ENCODE measurements around the gene RXRG. TPM values are rescaled to one million over a fixed set of nuclear protein-coding genes. Genes with fewer than 3 reads are reported as not detected.

RXRG gene
- total and polyA plus RNA-seq, 11 donors: 0.91 to 11.4 (median 2.3) TPM

- TF ChIP-seq POLR2A (IDR thresholded peaks at IDR 0.05): no peak
- TF ChIP-seq, protein P1, sequence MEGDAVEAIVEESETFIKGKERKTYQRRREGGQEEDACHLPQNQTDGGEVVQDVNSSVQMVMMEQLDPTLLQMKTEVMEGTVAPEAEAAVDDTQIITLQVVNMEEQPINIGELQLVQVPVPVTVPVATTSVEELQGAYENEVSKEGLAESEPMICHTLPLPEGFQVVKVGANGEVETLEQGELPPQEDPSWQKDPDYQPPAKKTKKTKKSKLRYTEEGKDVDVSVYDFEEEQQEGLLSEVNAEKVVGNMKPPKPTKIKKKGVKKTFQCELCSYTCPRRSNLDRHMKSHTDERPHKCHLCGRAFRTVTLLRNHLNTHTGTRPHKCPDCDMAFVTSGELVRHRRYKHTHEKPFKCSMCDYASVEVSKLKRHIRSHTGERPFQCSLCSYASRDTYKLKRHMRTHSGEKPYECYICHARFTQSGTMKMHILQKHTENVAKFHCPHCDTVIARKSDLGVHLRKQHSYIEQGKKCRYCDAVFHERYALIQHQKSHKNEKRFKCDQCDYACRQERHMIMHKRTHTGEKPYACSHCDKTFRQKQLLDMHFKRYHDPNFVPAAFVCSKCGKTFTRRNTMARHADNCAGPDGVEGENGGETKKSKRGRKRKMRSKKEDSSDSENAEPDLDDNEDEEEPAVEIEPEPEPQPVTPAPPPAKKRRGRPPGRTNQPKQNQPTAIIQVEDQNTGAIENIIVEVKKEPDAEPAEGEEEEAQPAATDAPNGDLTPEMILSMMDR (IDR thresholded peaks at IDR 0.05): no peak
- intact Hi-C loops (cut with DNase I): loop anchor here in 8 of 10 donors (5.0 to 10.0 kb wide), 3 partner anchors 515 to 525 kb away; no protein-coding TSS in a partner anchor
- Histone ChIP-seq H3K36me3 (no peaks in the 10 kb centered on the region), H3K9me3 (no peaks in the 10 kb centered on the region), H3K27ac (no peak overlapping the region), H3K4me3 (no peak overlapping the region), H3K4me1 (peaks cover 0 to 14% (median 3%) of the 10 kb centered on the region in 12 donors), H3K27me3 (peaks cover 0 to 51% (median 0%) of the 10 kb centered on the region in 9 donors)
- ATAC-seq: no peak
- 93 to 97% (median 95%) methylated on average over 2 of the region's 2 CpGs for WGBS, 4 donors
- DNase-seq: no peak
Observed at GRCh38 chr1:165389609-165390008, 55.3 kb downstream of the RXRG start.

DNA sequence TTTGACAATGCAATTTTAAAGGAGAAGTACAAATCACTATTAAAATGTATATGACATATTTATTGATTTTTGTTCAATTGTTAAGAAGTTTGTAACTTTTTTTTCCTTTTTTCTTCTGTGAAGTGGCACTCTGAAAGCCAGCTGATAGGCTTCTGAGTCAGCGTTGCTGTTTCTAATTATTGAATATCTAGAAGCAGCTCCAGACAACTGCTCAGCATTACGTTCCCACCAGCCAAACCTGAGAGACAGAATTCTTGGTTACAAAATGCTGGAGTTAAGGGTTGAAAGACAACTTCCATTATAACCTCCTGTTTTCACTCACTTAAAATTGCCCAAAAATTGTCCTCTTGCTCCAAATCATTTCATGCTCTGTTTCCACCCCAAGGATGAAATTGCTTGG, 57.0 kb downstream of the RXRG start:
- Histone ChIP-seq H3K9me3 (no peaks in the 10 kb centered on the region), H3K4me1 (peaks cover 0 to 12% (median 5%) of the 10 kb centered on the region in 12 donors), H3K27me3 (peaks cover 0 to 47% (median 0%) of the 10 kb centered on the region in 9 donors), H3K4me3 (no peak overlapping the region), H3K27ac (no peak overlapping the region), H3K36me3 (no peaks in the 10 kb centered on the region)
- DNase-seq (no peak), ATAC-seq (no peak)
- 62 to 70% (median 69%) methylated on average over 2 of the region's 2 CpGs for WGBS, 4 donors
- TF ChIP-seq POLR2A (IDR thresholded peaks at IDR 0.05): no peak
- TF ChIP-seq, protein P1 (IDR thresholded peaks at IDR 0.05): no peak
- intact Hi-C loops (cut with DNase I): no loop called here

GRCh38 chr1:165387505-165387904, 57.4 kb downstream of the RXRG start:
- Histone ChIP-seq H3K4me1 (peaks cover 0 to 15% (median 3%) of the 10 kb centered on the region in 12 donors), H3K36me3 (no peaks in the 10 kb centered on the region), H3K4me3 (no peak overlapping the region), H3K9me3 (no peaks in the 10 kb centered on the region), H3K27me3 (peaks cover 0 to 52% (median 0%) of the 10 kb centered on the region in 9 donors), H3K27ac (no peak overlapping the region)
- no peak for DNase-seq
- no peak for TF ChIP-seq POLR2A (IDR thresholded peaks at IDR 0.05)
- TF ChIP-seq, protein P1 (IDR thresholded peaks at IDR 0.05): no peak
- ATAC-seq: peak in 1 of 4 donors; percentile 47
- intact Hi-C loops (cut with DNase I): no loop called here
- WGBS, 4 donors: 55 to 75% (median 65%) methylated on average over 2 of the region's 2 CpGs

DNA sequence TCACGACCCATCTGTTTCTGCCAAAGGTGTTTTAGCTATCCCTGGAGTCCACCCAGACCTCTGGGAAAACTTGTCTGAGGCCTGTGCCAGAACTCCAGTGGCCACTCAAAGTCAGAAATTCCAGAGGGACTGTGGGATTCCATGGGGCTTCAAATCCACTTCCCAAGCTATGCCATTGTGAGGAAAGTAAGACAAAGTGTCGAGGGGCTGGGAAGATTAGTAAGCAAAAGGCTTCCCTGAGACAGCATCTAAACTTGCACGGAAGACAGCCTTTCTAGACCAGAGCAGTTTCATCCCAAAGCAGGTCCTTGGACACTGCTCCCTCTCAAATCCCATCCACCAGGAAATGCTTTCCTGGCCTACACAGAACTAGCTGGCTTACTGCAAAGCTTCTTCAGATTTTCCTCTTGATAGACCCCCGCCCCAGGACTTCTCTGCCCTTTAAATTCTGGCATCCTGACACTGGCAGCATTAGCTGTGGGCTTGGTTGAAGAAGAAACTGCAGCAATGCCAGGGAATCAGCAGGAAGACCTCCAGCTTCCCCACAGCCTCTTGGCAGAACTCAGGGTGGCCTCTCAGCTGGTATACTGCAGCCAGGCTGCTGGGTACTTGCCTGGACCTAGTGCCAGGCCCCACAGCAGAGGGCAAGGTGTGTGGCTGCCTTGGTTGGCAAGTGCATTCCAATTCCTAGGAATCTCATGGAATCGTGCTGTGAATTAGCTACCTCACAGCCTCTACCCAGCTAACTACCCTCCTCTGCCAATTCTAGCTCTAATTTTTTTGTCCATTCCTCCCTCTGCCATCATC, 61.1 kb downstream of the RXRG start:
- TF ChIP-seq, protein P1 (IDR thresholded peaks at IDR 0.05): no peak
- TF ChIP-seq POLR2A (IDR thresholded peaks at IDR 0.05): no peak
- Histone ChIP-seq H3K9me3 (no peaks in the 10 kb centered on the region), H3K27me3 (peaks cover 0 to 26% (median 0%) of the 10 kb centered on the region in 9 donors), H3K27ac (no peak overlapping the region), H3K4me1 (peaks cover 0 to 16% (median 3%) of the 10 kb centered on the region in 12 donors), H3K36me3 (no peaks in the 10 kb centered on the region), H3K4me3 (no peak overlapping the region)
- no peak for DNase-seq
- ATAC-seq: no peak
- intact Hi-C loops (cut with DNase I): no loop called here
- 59 to 67% (median 63%) methylated on average over 5 of the region's 5 CpGs for WGBS, 4 donors
